ENCODE results near the gene ATF7IP2. TPM values are rescaled to one million over a fixed set of nuclear protein-coding genes. Genes with fewer than 3 reads are reported as not detected.
A peak's percentile ranks its signal among the peaks of the same experiment; 100 is the strongest.

The ATF7IP2 gene
- total and polyA plus RNA-seq, 2 of the 13 experiments (the other 11 are each of a cell fraction or from before 2014, with no cell fraction given) = 117 to 217 TPM

- 0 out of 2 replicates have a peak, but pooled peaks have one; percentile 37 for TF ChIP-seq ZSCAN25 (CRISPR knock-in tag; IDR thresholded peaks at IDR 0.05)
- no peak for TF ChIP-seq ZHX1 (CRISPR knock-in tag; IDR thresholded peaks at IDR 0.05; ENCODE audit: low read depth)
- TF ChIP-seq ZNF30 (CRISPR knock-in tag; IDR thresholded peaks at IDR 0.05) = no peak
- no peak for TF ChIP-seq ZNF605 (CRISPR knock-in tag; IDR thresholded peaks at IDR 0.05)
- TF ChIP-seq ZFP91 (CRISPR knock-in tag; IDR thresholded peaks at IDR 0.05; ENCODE audit: borderline replicate concordance) = no peak
- no peak for TF ChIP-seq TSC22D2 (CRISPR knock-in tag; IDR thresholded peaks at IDR 0.05; ENCODE audit: borderline replicate concordance)
- no peak for TF ChIP-seq MXD3 (CRISPR knock-in tag; IDR thresholded peaks at IDR 0.05)
- TF ChIP-seq SOX5 (CRISPR knock-in tag; IDR thresholded peaks at IDR 0.05; ENCODE audit: borderline replicate concordance) = peak; percentile 92
- TF ChIP-seq ATF6 (CRISPR knock-in tag; conservative IDR thresholded peaks at IDR 0.05) = no peak
- no peak for TF ChIP-seq ZNF547 (CRISPR knock-in tag; IDR thresholded peaks at IDR 0.05)
- 0 out of 2 replicates have a peak, but pooled peaks have one; percentile 49 for TF ChIP-seq ATF1 (CRISPR knock-in tag; IDR thresholded peaks at IDR 0.05)
- TF ChIP-seq MZF1 (CRISPR knock-in tag; IDR thresholded peaks at IDR 0.05; ENCODE audit: borderline replicate concordance) = no peak
- no peak for TF ChIP-seq ZFP37 (CRISPR knock-in tag; IDR thresholded peaks at IDR 0.05; ENCODE audit: borderline replicate concordance)
- TF ChIP-seq ZSCAN9 (CRISPR knock-in tag; IDR thresholded peaks at IDR 0.05; ENCODE audit: borderline replicate concordance) = no peak
- no peak for TF ChIP-seq LRRFIP1 (CRISPR knock-in tag; conservative IDR thresholded peaks at IDR 0.05)
- TF ChIP-seq FOXK2 (IDR thresholded peaks at IDR 0.05) = no peak
- TF ChIP-seq ZMYM2 (CRISPR knock-in tag; IDR thresholded peaks at IDR 0.05) = no peak
- TF ChIP-seq ZNF850 (CRISPR knock-in tag; conservative IDR thresholded peaks at IDR 0.05) = no peak
- TF ChIP-seq MLX (CRISPR knock-in tag; IDR thresholded peaks at IDR 0.05) = no peak
Measured at GRCh38 chr16:10356870-10357842, 28.7 kb upstream of the ATF7IP2 start (continued).
